ENCODE results near the gene EPB41. TPM values are rescaled to one million over a fixed set of nuclear protein-coding genes. Genes with fewer than 3 reads are reported as not detected.

Gene EPB41
- total RNA-seq, 1 experiment from 2014 or later, result 40.7 TPM

DNA sequence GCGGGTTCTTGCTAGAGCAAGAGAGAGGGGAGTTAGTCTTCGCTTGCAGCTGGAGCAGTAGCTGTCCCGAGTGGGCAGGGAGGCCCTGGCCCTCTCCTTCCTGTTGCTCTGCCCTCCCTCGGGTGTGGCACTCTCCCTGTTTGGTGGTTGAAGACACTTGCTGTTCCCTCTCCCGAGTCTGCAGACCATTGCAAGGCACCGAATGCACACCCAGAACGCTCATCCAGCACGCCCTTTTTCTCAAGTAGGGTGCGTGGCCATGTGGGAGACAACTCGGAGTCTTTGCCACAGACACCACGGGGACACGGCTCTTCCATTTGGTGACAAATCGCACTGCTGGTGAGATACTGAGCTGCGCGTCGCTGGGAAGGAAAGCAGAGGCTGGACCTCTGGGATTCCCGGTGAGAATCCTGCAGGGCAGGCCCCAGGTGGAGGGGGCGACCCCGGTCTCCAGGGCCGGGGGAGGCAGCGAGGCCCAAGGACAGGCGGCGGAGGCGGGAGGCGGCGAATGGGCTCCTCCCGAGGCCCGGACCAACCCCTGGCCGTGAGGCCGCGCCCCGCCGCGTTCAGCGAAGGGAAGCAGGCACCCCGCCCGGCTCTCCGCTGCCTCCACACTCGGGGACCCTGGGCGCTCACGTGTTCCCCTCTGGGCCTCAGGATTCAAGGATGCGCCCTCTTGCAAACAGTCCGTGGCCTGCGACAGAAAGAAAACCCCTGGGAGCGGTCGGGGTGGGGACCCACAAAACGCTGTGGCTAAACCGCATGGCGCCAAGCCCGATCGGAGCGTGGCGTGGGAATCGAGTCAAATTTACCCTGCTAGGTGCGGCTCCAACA is 219.7 kb downstream of the EPB41 start:
- CTCF ChIA-PET, result interaction anchor here (0.6 kb wide), 1 partner anchor 174 kb away, joined by 13 read pairs; no protein-coding TSS in a partner anchor
- no peak overlapping the region for H3K27ac Mint-ChIP-seq (ENCODE audit: unreplicated experiment)
- intact Hi-C loops (cut with micrococcal nuclease; ENCODE audit: unreplicated experiment), result no loop called here
- DNase-seq, result no peak
- peaks cover 42% of the 10 kb centered on the region for H3K27me3 Mint-ChIP-seq (ENCODE audit: unreplicated experiment)
- H3K36me3 Mint-ChIP-seq (ENCODE audit: insufficient read depth, unreplicated experiment), result no peaks in the 10 kb centered on the region
- TF ChIP-seq, protein P1, sequence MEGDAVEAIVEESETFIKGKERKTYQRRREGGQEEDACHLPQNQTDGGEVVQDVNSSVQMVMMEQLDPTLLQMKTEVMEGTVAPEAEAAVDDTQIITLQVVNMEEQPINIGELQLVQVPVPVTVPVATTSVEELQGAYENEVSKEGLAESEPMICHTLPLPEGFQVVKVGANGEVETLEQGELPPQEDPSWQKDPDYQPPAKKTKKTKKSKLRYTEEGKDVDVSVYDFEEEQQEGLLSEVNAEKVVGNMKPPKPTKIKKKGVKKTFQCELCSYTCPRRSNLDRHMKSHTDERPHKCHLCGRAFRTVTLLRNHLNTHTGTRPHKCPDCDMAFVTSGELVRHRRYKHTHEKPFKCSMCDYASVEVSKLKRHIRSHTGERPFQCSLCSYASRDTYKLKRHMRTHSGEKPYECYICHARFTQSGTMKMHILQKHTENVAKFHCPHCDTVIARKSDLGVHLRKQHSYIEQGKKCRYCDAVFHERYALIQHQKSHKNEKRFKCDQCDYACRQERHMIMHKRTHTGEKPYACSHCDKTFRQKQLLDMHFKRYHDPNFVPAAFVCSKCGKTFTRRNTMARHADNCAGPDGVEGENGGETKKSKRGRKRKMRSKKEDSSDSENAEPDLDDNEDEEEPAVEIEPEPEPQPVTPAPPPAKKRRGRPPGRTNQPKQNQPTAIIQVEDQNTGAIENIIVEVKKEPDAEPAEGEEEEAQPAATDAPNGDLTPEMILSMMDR (IDR thresholded peaks at IDR 0.05; ENCODE audit: unreplicated experiment), result no peak
- BruUV-seq (replicated peaks), result no TSS peak
- H3K4me1 Mint-ChIP-seq (ENCODE audit: low read depth, unreplicated experiment), result peaks cover 9% of the 10 kb centered on the region
- peak overlapping the region; percentile 54 for H3K4me3 Mint-ChIP-seq (ENCODE audit: low read depth, unreplicated experiment)
- no peaks in the 10 kb centered on the region for H3K9me3 Mint-ChIP-seq (ENCODE audit: low read depth, unreplicated experiment)

DNA sequence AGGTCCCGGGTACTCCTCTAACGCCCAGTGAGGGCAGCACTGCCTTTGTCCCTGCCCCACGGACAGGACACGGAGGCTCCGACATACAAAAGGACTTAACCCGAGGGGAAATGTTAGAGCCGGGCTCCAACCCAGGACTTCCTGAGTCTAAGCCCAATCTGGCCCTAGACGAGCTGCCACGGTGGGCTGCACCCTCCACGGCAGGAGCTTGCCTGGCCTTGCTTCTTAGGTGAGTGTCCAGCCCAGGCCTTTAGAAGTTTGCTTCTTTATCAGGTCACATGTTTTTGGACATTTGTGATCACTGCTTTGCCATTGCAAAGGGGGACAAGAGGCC is 220.3 kb downstream of the EPB41 start:
- intact Hi-C loops (cut with micrococcal nuclease; ENCODE audit: unreplicated experiment), result no loop called here
- CTCF ChIA-PET, result no interaction called here
- TF ChIP-seq, protein P1 (IDR thresholded peaks at IDR 0.05; ENCODE audit: unreplicated experiment), result no peak
- Mint-ChIP-seq H3K4me1 (ENCODE audit: low read depth, unreplicated experiment) (peaks cover 9% of the 10 kb centered on the region), H3K27ac (ENCODE audit: unreplicated experiment) (no peak overlapping the region), H3K4me3 (ENCODE audit: low read depth, unreplicated experiment) (peak overlapping the region; percentile 54), H3K9me3 (ENCODE audit: low read depth, unreplicated experiment) (no peaks in the 10 kb centered on the region), H3K27me3 (ENCODE audit: unreplicated experiment) (peaks cover 42% of the 10 kb centered on the region), H3K36me3 (ENCODE audit: insufficient read depth, unreplicated experiment) (no peaks in the 10 kb centered on the region)
- DNase-seq, result no peak
- BruUV-seq (replicated peaks), result no TSS peak

DNA sequence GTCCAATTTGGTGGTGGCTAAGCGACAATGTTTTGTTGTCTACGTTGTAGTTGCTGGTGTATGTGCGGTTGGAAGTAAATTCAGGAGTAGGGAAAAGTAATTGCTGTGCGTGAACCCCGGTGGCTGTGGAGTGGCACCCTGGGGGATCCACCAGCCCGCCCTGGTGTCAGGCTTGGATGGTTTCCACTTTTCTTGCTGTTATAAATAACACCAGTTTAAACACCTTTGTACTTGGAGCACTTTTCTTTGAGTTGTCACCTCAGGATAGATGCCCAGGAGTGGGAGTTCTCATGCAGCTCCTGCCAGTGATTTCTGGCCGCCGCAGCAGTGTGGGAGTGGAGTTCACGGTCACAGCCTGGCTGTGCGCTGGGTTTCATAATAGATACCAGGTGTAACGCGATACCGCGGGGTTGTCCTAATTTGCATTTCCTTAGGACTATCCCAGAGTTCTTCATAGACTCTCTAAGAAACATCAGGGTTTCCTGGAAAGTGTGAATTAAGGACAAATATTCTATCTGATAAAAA is 222.1 kb downstream of the EPB41 start:
- H3K4me1 Mint-ChIP-seq (ENCODE audit: low read depth, unreplicated experiment), result peaks cover 9% of the 10 kb centered on the region
- peaks cover 10% of the 10 kb centered on the region for H3K36me3 Mint-ChIP-seq (ENCODE audit: insufficient read depth, unreplicated experiment)
- no peak for DNase-seq
- BruUV-seq (replicated peaks), result no TSS peak
- H3K27me3 Mint-ChIP-seq (ENCODE audit: unreplicated experiment), result peaks cover 42% of the 10 kb centered on the region
- no peak overlapping the region for H3K4me3 Mint-ChIP-seq (ENCODE audit: low read depth, unreplicated experiment)
- H3K9me3 Mint-ChIP-seq (ENCODE audit: low read depth, unreplicated experiment), result no peaks in the 10 kb centered on the region
- intact Hi-C loops (cut with micrococcal nuclease; ENCODE audit: unreplicated experiment), result no loop called here
- CTCF ChIA-PET, result interaction anchor here (0.6 to 0.7 kb wide), 2 partner anchors 14 to 47 kb away, joined by 3 to 4 read pairs; no protein-coding TSS in a partner anchor
- TF ChIP-seq, protein P1 (IDR thresholded peaks at IDR 0.05; ENCODE audit: unreplicated experiment), result no peak
- H3K27ac Mint-ChIP-seq (ENCODE audit: unreplicated experiment), result no peak overlapping the region

DNA sequence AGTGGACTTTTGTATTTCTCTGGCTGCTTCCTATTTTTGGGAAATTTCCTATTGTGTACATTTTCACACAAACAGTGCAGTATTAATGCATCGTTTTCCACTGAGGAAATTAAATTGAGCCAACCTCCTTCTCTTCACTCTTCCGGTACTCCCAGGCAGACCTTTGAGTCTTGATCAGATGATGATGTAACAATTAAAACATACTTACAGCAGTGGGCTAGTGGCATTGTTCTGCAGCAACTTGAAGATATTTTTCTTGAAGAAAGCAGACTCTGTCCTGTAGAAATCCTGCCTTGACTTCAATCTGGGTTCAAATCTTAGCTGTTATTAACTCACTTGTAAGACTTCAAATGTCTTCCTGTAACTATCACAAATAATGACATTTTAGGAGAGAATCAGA is 228.3 kb downstream of the EPB41 start:
- TF ChIP-seq, protein P1 (IDR thresholded peaks at IDR 0.05; ENCODE audit: unreplicated experiment), result no peak
- CTCF ChIA-PET, result no interaction called here
- H3K9me3 Mint-ChIP-seq (ENCODE audit: low read depth, unreplicated experiment), result no peaks in the 10 kb centered on the region
- DNase-seq, result no peak
- H3K4me3 Mint-ChIP-seq (ENCODE audit: low read depth, unreplicated experiment), result no peak overlapping the region
- intact Hi-C loops (cut with micrococcal nuclease; ENCODE audit: unreplicated experiment), result no loop called here
- BruUV-seq (replicated peaks), result TSS peak; percentile 14
- no peak overlapping the region for H3K27ac Mint-ChIP-seq (ENCODE audit: unreplicated experiment)
- peaks cover 67% of the 10 kb centered on the region for H3K36me3 Mint-ChIP-seq (ENCODE audit: insufficient read depth, unreplicated experiment)
- no peaks in the 10 kb centered on the region for H3K27me3 Mint-ChIP-seq (ENCODE audit: unreplicated experiment)
- peaks cover 12% of the 10 kb centered on the region for H3K4me1 Mint-ChIP-seq (ENCODE audit: low read depth, unreplicated experiment)
